H54 (cell line): ENCODE results near the gene SIGLEC10.

ENCODE experiments used
- DNase-seq: peaks from one replicate; pipeline ENCODE4 v3.0.0; 2011; ENCODE audit warnings: low spot score, mixed read lengths; ENCODE audit not compliant: insufficient read length
- FAIRE-seq: peaks from 3 replicates; lab custom pipeline; 2011; peaks lifted over from hg19 to GRCh38; lab: Jason Lieb, UNC
- POLR2A ChIP-seq: IDR thresholded peaks from 2 replicates; pipeline ENCODE4 v1.6.1; 2011; ENCODE audit warnings: low read depth, mild to moderate bottlenecking, low read length

SIGLEC10 gene

GRCh38 chr19:51394050-51394836 is 23.2 kb downstream of the SIGLEC10 start:
- FAIRE-seq = peak; percentile 85
- peak; percentile 27; the same call in 1 of the 2 replicates for TF ChIP-seq POLR2A
- DNase-seq = peak; percentile 75

- TF ChIP-seq POLR2A = no peak
- FAIRE-seq = no peak
- no peak for DNase-seq
These were observed 24.7 kb downstream of the SIGLEC10 start for GRCh38 chr19:51392701-51393100.

GRCh38 chr19:51391073-51391611 is 26.3 kb downstream of the SIGLEC10 start:
- FAIRE-seq = no peak
- no peak for TF ChIP-seq POLR2A
- DNase-seq = no peak

GRCh38 chr19:51389143-51389542 is 28.3 kb downstream of the SIGLEC10 start:
- TF ChIP-seq POLR2A = no peak
- FAIRE-seq = no peak
- no peak for DNase-seq

- no peak for DNase-seq
- no peak for TF ChIP-seq POLR2A
- FAIRE-seq = no peak
These were observed 29.5 kb downstream of the SIGLEC10 start, which contains the start of gene LIM2 for GRCh38 chr19:51387924-51388389. Gene LIM2, minus strand, starts transcription at chr19:51387974. Its CDS starts 531 bp downstream, at chr19:51387443.

- no peak for FAIRE-seq
- DNase-seq = no peak
- no peak for TF ChIP-seq POLR2A
These were observed 30.4 kb downstream of the SIGLEC10 start for GRCh38 chr19:51386882-51387520.

- DNase-seq = no peak
- FAIRE-seq = no peak
- TF ChIP-seq POLR2A = no peak
These were observed 35.4 kb downstream of the SIGLEC10 start for GRCh38 chr19:51382004-51382403.

- TF ChIP-seq POLR2A = no peak
- DNase-seq (no peak), FAIRE-seq (no peak)
These were observed 37.1 kb downstream of the SIGLEC10 start for GRCh38 chr19:51380379-51380778.

- no peak for DNase-seq
- TF ChIP-seq POLR2A = no peak
- no peak for FAIRE-seq
These were observed 40.0 kb downstream of the SIGLEC10 start for GRCh38 chr19:51377422-51377821.

GRCh38 chr19:51375504-51376221 is 41.8 kb downstream of the SIGLEC10 start:
- no peak for TF ChIP-seq POLR2A
- FAIRE-seq (no peak), DNase-seq (no peak)

GRCh38 chr19:51372649-51373504 is 44.6 kb downstream of the SIGLEC10 start, which contains the start of gene NKG7:
Gene NKG7, minus strand, starts transcription at chr19:51372654. Its CDS starts 119 bp downstream, at chr19:51372535.
- no peak for DNase-seq
- no peak for TF ChIP-seq POLR2A
- no peak for FAIRE-seq

GRCh38 chr19:51372021-51372648 is 45.3 kb downstream of the SIGLEC10 start:
- TF ChIP-seq POLR2A = no peak
- DNase-seq (no peak), FAIRE-seq (no peak)
